ENCODE data around the gene INKA1. TPM values are rescaled to one million over a fixed set of nuclear protein-coding genes. Genes with fewer than 3 reads are reported as not detected.

The INKA1 gene
- total and polyA plus RNA-seq, 9 of the 15 experiments (the other 6 are each of a cell fraction or from before 2014, with no cell fraction given) = 0.55 to 13.9 (median 6.7) TPM

DNA sequence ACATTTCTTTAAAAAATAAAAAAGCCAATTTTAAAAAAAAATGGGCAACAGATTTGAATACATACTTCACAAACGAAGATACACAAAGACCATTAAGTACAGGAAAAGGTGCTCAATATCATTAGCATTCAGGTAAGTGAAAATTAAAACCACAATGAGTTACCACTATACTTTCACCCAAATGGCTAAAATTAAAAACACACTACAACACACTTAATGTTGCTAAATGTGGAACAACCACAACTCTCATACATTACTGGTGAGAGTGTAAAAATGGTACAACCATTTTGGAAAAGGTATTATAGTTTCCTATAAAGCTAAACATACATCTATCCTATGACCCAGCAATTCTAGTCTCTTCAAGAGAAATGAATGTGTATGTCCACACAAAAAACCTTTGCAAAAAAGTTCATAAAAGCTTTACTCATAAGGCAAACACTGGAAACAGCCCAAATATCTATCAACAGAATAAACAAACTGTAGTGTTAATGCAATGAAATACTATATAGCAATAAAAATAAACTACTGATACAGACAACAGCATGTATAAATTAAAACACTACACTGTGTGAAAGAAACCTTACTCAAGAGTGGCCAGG, 31.6 kb upstream of the INKA1 start:
- no peak overlapping the region for H3K4me2 ChIP-seq (ENCODE audit: insufficient read depth, low read length)
- no peak overlapping the region for H2AFZ ChIP-seq (ENCODE audit: low read depth, low read length)
- intact Hi-C loops (cut with micrococcal nuclease) = no loop called here
- H3K36me3 ChIP-seq (ENCODE audit: control insufficient read depth, insufficient read depth, low read length) = peaks cover 31% of the 10 kb centered on the region; the same call in 2 of the 3 replicates
- H3K27me3 ChIP-seq (ENCODE audit: control insufficient read depth in 2 of 2, insufficient read depth in 2 of 2, low read length in 2 of 2) = no peaks in the 10 kb centered on the region
- H3K9ac ChIP-seq (ENCODE audit: insufficient read depth in 1 of 2, low read depth in 2 of 2, low read length in 2 of 2) = no peak overlapping the region
- H3K4me1 ChIP-seq (replicated peaks in 1 of 2; ENCODE audit: control insufficient read depth in 2 of 2, insufficient read depth in 2 of 2, low read length in 2 of 2) = no peaks in the 10 kb centered on the region; a peak in 1 of 5 replicates
- CTCF ChIA-PET (ENCODE audit: low intra/inter-chr PET ratio) = no interaction called here
- in situ Hi-C loops (cut with MboI) = no loop called here
- ATAC-seq (no peak), FAIRE-seq (peak; percentile 19), DNase-seq (ENCODE audit: extremely low read depth in 1 of 4, low spot score in 3 of 4) (no peak)
- no peak overlapping the region for H3K4me3 ChIP-seq
- BruUV-seq (replicated peaks) = no TSS peak
- POLR2A ChIA-PET = interaction anchor here (0.6 to 1.2 kb wide), 3 partner anchors 12 to 133 kb away, joined by 3 read pairs; no protein-coding TSS in a partner anchor
- H3K79me2 ChIP-seq (ENCODE audit: control insufficient read depth, insufficient read depth, low read length) = peaks cover 80% of the 10 kb centered on the region
- H3K9me1 ChIP-seq (ENCODE audit: control insufficient read depth, insufficient read depth, low read length) = no peaks in the 10 kb centered on the region
- no peaks in the 10 kb centered on the region for H3K9me3 ChIP-seq (replicated peaks; ENCODE audit: control insufficient read depth, insufficient read depth, low read depth, low read length)
- H4K20me1 ChIP-seq (replicated peaks; ENCODE audit: control insufficient read depth, insufficient read depth, low read length) = no peaks in the 10 kb centered on the region
- WGBS (ENCODE audit: insufficient coverage, low coverage, missing lambda C conversion rate) = 50% methylated on average over 1 of the region's 1 CpG
- no peak for TF ChIP-seq HDAC2 (IDR thresholded peaks at IDR 0.05)
- TF ChIP-seq ERF (CRISPR knock-in tag; IDR thresholded peaks at IDR 0.05) = no peak
- no peak for TF ChIP-seq L3MBTL2 (IDR thresholded peaks at IDR 0.05)
- no peak for TF ChIP-seq RBM22 (IDR thresholded peaks at IDR 0.05; ENCODE audit: low read depth, low read length, poor library complexity, severe bottlenecking)
- no peak for TF ChIP-seq CBFA2T3 (IDR thresholded peaks at IDR 0.05)
- no peak for TF ChIP-seq ZNF224 (CRISPR knock-in tag; IDR thresholded peaks at IDR 0.05)
- TF ChIP-seq NFYB (IDR thresholded peaks at IDR 0.05; ENCODE audit: extremely low read depth, insufficient read length) = no peak
- TF ChIP-seq MEIS2 (IDR thresholded peaks at IDR 0.05; ENCODE audit: partially characterized antibody) = no peak
- TF ChIP-seq, protein P1, sequence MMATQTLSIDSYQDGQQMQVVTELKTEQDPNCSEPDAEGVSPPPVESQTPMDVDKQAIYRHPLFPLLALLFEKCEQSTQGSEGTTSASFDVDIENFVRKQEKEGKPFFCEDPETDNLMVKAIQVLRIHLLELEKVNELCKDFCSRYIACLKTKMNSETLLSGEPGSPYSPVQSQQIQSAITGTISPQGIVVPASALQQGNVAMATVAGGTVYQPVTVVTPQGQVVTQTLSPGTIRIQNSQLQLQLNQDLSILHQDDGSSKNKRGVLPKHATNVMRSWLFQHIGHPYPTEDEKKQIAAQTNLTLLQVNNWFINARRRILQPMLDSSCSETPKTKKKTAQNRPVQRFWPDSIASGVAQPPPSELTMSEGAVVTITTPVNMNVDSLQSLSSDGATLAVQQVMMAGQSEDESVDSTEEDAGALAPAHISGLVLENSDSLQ (IDR thresholded peaks at IDR 0.05) = no peak
- TF ChIP-seq, protein P2, sequence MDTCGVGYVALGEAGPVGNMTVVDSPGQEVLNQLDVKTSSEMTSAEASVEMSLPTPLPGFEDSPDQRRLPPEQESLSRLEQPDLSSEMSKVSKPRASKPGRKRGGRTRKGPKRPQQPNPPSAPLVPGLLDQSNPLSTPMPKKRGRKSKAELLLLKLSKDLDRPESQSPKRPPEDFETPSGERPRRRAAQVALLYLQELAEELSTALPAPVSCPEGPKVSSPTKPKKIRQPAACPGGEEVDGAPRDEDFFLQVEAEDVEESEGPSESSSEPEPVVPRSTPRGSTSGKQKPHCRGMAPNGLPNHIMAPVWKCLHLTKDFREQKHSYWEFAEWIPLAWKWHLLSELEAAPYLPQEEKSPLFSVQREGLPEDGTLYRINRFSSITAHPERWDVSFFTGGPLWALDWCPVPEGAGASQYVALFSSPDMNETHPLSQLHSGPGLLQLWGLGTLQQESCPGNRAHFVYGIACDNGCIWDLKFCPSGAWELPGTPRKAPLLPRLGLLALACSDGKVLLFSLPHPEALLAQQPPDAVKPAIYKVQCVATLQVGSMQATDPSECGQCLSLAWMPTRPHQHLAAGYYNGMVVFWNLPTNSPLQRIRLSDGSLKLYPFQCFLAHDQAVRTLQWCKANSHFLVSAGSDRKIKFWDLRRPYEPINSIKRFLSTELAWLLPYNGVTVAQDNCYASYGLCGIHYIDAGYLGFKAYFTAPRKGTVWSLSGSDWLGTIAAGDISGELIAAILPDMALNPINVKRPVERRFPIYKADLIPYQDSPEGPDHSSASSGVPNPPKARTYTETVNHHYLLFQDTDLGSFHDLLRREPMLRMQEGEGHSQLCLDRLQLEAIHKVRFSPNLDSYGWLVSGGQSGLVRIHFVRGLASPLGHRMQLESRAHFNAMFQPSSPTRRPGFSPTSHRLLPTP (IDR thresholded peaks at IDR 0.05; ENCODE audit: borderline replicate concordance, extremely low read depth, insufficient read length) = no peak
- TF ChIP-seq, protein P3, sequence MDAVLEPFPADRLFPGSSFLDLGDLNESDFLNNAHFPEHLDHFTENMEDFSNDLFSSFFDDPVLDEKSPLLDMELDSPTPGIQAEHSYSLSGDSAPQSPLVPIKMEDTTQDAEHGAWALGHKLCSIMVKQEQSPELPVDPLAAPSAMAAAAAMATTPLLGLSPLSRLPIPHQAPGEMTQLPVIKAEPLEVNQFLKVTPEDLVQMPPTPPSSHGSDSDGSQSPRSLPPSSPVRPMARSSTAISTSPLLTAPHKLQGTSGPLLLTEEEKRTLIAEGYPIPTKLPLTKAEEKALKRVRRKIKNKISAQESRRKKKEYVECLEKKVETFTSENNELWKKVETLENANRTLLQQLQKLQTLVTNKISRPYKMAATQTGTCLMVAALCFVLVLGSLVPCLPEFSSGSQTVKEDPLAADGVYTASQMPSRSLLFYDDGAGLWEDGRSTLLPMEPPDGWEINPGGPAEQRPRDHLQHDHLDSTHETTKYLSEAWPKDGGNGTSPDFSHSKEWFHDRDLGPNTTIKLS (IDR thresholded peaks at IDR 0.05; ENCODE audit: borderline replicate concordance, low read depth) = no peak
- TF ChIP-seq NCOA2 (IDR thresholded peaks at IDR 0.05; ENCODE audit: partially characterized antibody in 2 of 2) = no peak
- TF ChIP-seq, protein P4, sequence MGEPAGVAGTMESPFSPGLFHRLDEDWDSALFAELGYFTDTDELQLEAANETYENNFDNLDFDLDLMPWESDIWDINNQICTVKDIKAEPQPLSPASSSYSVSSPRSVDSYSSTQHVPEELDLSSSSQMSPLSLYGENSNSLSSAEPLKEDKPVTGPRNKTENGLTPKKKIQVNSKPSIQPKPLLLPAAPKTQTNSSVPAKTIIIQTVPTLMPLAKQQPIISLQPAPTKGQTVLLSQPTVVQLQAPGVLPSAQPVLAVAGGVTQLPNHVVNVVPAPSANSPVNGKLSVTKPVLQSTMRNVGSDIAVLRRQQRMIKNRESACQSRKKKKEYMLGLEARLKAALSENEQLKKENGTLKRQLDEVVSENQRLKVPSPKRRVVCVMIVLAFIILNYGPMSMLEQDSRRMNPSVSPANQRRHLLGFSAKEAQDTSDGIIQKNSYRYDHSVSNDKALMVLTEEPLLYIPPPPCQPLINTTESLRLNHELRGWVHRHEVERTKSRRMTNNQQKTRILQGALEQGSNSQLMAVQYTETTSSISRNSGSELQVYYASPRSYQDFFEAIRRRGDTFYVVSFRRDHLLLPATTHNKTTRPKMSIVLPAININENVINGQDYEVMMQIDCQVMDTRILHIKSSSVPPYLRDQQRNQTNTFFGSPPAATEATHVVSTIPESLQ (CRISPR knock-in tag; IDR thresholded peaks at IDR 0.05) = no peak
- no peak for TF ChIP-seq ZNF785 (CRISPR knock-in tag; IDR thresholded peaks at IDR 0.05)
- no peak overlapping the region for H3K27ac ChIP-seq (ENCODE audit: extremely low read depth, low read depth, low read length)

All from K562 (cell line).